ENCODE measurements around the gene PTBP2.

PTBP2 gene

GRCh38 chr1:96825231-96825630, 103.6 kb downstream of the PTBP2 start:
- DNase-seq (ENCODE audit: low spot score), result no peak

GRCh38 chr1:96825950-96826576, 104.5 kb downstream of the PTBP2 start:
- DNase-seq (ENCODE audit: low spot score), result no peak

- DNase-seq (ENCODE audit: low spot score), result no peak
These were observed 111.8 kb downstream of the PTBP2 start for GRCh38 chr1:96833376-96833775.

GRCh38 chr1:96834986-96835385, 113.4 kb downstream of the PTBP2 start:
- no peak for DNase-seq (ENCODE audit: low spot score)

- no peak for DNase-seq (ENCODE audit: low spot score)
These were observed 115.6 kb downstream of the PTBP2 start for GRCh38 chr1:96837057-96837780.

- no peak for DNase-seq (ENCODE audit: low spot score)
These were observed 116.2 kb downstream of the PTBP2 start for GRCh38 chr1:96837781-96838216.

- no peak for DNase-seq (ENCODE audit: low spot score)
These were observed 118.8 kb downstream of the PTBP2 start for GRCh38 chr1:96840396-96840795.

- no peak for DNase-seq (ENCODE audit: low spot score)
These were observed 120.6 kb downstream of the PTBP2 start for GRCh38 chr1:96842215-96842614.

- no peak for DNase-seq (ENCODE audit: low spot score)
These were observed 121.6 kb downstream of the PTBP2 start for GRCh38 chr1:96843196-96843595.

- no peak for DNase-seq (ENCODE audit: low spot score)
These were observed 122.0 kb downstream of the PTBP2 start for GRCh38 chr1:96843601-96844000.

GRCh38 chr1:96845464-96845863, 123.9 kb downstream of the PTBP2 start:
- DNase-seq (ENCODE audit: low spot score), result peak; percentile 1

- DNase-seq (ENCODE audit: low spot score), result no peak
These were observed 140.3 kb downstream of the PTBP2 start for GRCh38 chr1:96861836-96862235.

GRCh38 chr1:96863449-96863848, 141.9 kb downstream of the PTBP2 start:
- no peak for DNase-seq (ENCODE audit: low spot score)

All from CD4-positive, alpha-beta T cell treated with Interleukin-6 at 100 ng/mL for 8 hours (primary cell).